Activated T-cell treated with anti-CD3 and anti-CD28 coated beads, Interleukin-2, amount 50 U/mL, for 48 hours (primary cell): ENCODE data around the gene HOMER1.
"Not testable (repeated sequence)": the region's sequence is repeated elsewhere in the genome, so short reads cannot be mapped to it uniquely, and the experiment has no call there.

Experiments used
- DNase-seq, 2 experiments: peaks; one replicate each; pipeline ENCODE4 v3.0.0-alpha.2; 2020

HOMER1 gene

GRCh38 chr5:79413112-79413511 is 100.8 kb downstream of the HOMER1 start:
- DNase-seq: no peak

- DNase-seq: no peak
These were observed 105.9 kb downstream of the HOMER1 start for GRCh38 chr5:79408028-79408427.

DNA sequence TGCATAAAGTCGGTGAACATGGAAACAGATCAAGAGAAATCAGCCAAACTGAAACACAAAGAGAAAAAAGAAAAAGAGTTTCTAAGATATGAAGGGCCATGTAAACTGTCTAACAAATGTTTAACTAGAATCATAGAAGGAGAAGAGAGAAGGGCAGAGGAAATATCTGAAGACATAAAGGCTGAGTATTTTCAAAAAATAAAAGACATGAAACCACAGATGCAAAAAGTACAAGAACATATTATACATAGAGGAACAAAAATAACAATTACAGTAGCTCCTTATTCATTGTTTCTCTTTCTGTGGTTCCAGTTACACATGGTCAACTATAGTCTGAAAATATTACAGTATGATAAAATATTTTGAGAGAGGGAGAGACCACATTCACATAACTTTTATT is 106.3 kb downstream of the HOMER1 start:
- DNase-seq: no peak

DNA sequence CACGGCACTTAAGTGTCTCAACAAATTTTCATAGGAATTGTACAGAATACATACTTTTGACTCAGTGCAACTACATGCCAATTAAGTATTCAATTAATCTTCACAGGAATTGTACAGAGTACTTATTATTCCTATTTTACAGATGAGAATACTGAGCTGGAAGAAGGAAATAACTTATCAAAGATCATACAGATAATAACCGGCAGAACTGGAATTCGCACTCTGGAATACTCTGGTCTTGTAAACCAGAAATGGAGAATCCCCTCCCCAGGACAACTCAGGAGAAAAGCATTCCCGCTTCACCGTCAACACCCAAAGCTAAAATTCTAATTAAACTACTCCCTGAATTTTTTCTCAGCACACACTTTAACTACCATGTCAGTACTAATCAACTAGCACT is 112.7 kb downstream of the HOMER1 start:
- DNase-seq: no peak

DNA sequence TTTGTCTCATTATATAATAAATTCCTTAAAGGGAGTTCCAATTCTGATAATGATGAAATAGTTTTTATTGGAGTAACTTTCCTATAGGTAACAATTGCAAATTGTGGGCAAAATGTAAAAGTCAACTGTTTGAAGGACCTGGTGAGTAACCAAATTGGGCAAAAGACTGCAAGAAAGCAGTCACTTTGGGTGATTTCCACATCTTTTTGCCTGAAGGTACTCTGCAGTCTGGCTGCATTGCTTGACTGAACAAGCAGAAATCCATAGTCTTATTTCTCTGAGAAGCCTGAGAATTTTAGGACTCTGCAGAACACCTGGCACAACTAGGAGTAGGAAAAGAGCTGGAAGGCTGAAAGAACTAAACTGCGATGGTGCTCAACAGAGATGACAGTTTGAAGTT is 114.9 kb downstream of the HOMER1 start:
- no peak for DNase-seq

GRCh38 chr5:79397080-79397479 is 116.9 kb downstream of the HOMER1 start:
- no peak for DNase-seq

- DNase-seq: no peak
These were observed 117.7 kb downstream of the HOMER1 start for GRCh38 chr5:79396265-79396664.

- DNase-seq: no peak
These were observed 118.6 kb downstream of the HOMER1 start for GRCh38 chr5:79395296-79395695.

- no peak for DNase-seq
These were observed 121.2 kb downstream of the HOMER1 start for GRCh38 chr5:79392776-79393175.

DNA sequence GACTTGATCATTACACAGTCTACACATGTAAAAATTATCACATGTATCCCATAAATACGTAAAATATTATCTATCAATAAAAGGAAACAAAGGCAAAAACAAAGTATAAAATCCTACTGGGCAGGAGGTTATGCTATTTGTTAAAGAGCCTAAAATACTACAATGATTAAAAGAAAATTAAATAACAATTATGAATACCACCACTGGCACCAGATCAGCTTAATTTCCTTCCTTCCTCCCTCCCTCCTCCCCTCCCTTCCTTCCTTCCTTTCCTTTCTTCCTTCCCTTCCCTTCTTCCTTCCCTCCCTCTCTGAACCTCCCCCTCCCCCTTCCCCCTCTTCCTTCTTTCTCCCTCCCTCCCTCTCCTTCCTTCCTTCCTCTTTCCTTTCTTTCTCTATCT is 127.3 kb downstream of the HOMER1 start:
- no peak for DNase-seq

DNA sequence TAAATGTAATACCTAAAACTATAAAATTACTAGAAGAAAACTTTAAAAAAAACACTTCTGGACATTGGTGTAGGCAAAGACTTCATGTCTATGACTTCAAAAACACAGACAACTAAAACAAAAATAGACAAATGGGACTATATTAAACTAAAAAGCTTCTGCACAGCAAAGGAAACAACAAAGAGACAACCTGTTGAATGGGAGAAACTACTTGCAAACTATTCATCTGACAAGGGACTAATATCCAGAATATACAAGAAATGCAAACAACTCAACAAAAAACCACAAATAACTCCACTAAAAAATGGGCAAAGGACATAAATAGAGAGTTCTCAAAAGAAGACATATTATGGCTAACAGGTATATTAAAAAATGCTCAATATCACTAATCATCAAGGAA is 128.8 kb downstream of the HOMER1 start:
- DNase-seq: not testable (repeated sequence)

DNA sequence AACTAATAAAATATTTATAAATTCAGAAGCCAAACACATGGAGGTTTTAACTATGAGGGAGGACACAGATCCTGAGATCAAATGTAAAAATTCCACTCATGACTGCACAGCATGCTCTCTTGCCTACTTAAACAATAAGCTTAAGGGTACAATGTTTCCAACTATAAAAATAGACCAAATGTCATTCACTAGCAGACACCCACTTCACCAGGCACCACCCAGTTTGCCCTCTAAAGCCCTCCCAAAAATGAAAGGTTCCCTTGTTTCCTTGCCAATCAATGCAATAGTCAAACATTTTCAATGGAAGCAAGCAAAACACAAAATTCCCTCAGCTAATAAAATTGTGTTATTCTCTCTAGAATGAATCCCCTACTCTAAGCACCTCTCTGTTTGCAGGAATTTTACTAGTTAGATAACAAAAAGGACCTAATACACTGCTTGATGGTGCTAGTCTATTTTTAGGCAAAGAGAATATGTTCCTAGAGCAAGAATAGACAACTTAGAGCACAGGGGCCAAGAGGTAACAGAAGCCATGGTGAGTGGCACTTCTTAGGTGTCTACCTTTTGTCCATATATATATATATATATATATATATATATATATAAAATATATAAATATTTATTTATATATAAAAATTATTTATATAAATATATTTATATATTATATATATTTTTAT is 135.3 kb downstream of the HOMER1 start:
- DNase-seq: no peak

DNA sequence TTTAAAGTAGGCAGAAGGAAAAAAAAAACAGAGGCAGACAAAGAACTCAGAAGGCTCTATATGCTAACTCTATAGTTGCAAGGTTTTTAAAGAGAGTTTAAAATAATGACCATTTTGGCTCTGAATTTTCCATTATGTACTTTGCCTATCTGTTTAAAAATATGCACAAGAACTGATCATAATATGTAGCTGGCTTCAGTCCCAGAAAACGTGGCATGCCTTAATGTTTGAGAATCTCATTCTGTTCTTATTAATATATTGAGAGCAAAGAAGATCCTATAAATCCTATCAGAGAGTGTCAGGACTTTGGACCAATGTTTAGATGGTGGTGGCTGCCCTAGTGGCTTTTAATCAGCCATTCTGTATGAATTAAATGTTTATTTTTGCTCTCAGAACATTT is 156.5 kb downstream of the HOMER1 start:
- no peak for DNase-seq

GRCh38 chr5:79349881-79350280 is 164.1 kb downstream of the HOMER1 start:
- no peak for DNase-seq

GRCh38 chr5:79349047-79349446 is 164.9 kb downstream of the HOMER1 start:
- no peak for DNase-seq

DNA sequence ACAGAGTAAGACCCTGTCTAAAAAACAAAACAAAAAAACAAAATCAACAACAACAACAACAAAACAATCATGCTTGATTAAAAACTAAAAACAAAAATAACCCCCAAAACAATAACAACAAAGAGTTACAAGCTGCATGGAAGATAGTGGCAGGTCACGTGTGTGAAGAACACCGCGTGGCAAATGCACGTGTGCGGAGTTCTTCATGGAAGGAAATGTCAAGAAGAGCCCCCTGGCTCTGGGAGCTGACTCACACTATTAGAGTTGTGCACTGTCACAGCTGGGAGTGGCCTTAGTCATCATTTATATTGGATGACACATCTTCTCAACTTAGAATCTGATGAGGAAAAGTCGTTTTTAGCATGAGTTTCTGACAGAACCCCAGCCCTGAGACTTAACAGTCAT is 167.5 kb downstream of the HOMER1 start:
- no peak for DNase-seq

GRCh38 chr5:79333852-79334557 is 179.9 kb downstream of the HOMER1 start:
- DNase-seq: no peak

DNA sequence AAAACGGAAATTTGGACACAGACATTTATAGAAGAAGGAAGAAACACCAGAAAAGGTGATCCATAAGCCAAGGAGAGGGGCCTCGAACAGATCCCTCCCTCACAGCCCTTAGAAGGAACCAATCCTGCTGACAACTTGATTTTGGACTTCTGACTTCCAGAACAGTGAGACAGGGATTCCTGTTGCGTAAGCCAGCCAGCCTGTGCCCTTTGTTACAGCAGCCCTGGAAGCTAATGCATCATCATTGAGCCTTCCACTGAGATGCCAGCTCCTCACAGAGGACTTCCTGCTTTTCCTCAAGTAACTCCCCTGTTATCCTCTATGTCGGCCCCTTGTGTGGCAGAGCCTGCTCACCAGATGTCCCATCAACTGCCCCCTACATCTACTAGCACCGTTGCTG is 183.9 kb downstream of the HOMER1 start:
- no peak for DNase-seq

GRCh38 chr5:79329453-79329852 is 184.5 kb downstream of the HOMER1 start:
- no peak for DNase-seq
